ENCODE measurements around the gene CLEC4M. TPM values are rescaled to one million over a fixed set of nuclear protein-coding genes. Genes with fewer than 3 reads are reported as not detected.
"Not testable (repeated sequence)": the region's sequence is repeated elsewhere in the genome, so short reads cannot be mapped to it uniquely, and the experiment has no call there.

The CLEC4M gene
- total RNA-seq, 1 experiment from 2014 or later: not detected

- Histone ChIP-seq H3K36me3 (no peaks in the 10 kb centered on the region), H3K27me3 (peaks cover 21% of the 10 kb centered on the region), H3K4me3 (no peak overlapping the region), H3K9me3 (peaks cover 47% of the 10 kb centered on the region)
- no peak for DNase-seq
These were observed 6.8 kb upstream of the CLEC4M start for GRCh38 chr19:7756258-7756657.

DNA sequence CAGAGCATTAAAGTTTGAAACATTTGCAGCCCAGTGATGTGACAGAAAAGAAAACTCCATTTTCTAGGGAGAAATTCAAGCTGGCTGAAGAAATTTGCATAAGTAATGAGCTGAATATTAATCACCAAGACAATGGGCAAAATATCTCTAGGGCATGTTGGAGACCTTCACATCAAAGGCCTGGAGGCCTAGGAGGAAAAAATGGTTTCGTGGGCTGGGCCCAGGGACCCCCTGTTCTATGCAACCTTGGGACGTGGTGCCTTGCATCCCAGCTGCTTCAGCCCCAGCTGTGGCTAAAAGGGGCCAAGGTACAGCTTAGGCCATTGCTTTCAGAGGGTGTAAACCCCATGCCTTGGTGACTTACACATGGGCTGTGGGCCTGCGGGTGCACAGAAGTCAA lies 5.7 kb upstream of the CLEC4M start:
- Histone ChIP-seq H3K9me3 (peaks cover 47% of the 10 kb centered on the region), H3K4me3 (no peak overlapping the region), H3K27me3 (peaks cover 23% of the 10 kb centered on the region), H3K36me3 (no peaks in the 10 kb centered on the region)
- DNase-seq: no peak

GRCh38 chr19:7759156-7759555 lies 3.9 kb upstream of the CLEC4M start:
- Histone ChIP-seq H3K9me3 (peaks cover 43% of the 10 kb centered on the region), H3K27me3 (peaks cover 21% of the 10 kb centered on the region), H3K36me3 (no peaks in the 10 kb centered on the region), H3K4me3 (no peak overlapping the region)
- DNase-seq: no peak

DNA sequence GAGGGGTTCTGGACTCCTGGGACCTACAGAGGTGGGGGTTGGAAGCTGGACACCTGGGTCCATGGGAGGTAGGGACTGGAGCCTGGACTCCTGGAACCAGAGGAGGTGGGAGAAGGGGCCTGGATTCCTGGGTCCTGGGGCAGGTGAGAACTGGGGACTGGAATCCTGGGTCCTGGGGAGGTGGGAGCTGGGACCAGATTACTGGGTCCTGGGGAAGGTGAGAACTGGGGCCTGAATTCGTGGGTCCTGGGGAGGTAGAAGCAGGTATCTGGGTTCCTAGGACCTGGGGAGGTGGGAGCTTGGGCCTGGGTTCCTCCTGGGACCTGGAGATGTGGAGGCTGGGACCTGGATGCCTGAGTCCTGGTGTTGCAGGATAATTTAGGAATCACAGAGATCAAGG lies 653 bp downstream of the CLEC4M start:
- H3K4me3 ChIP-seq: no peak overlapping the region
- peaks cover 14% of the 10 kb centered on the region for H3K9me3 ChIP-seq
- peaks cover 51% of the 10 kb centered on the region for H3K27me3 ChIP-seq
- DNase-seq: no peak
- H3K36me3 ChIP-seq: no peaks in the 10 kb centered on the region

DNA sequence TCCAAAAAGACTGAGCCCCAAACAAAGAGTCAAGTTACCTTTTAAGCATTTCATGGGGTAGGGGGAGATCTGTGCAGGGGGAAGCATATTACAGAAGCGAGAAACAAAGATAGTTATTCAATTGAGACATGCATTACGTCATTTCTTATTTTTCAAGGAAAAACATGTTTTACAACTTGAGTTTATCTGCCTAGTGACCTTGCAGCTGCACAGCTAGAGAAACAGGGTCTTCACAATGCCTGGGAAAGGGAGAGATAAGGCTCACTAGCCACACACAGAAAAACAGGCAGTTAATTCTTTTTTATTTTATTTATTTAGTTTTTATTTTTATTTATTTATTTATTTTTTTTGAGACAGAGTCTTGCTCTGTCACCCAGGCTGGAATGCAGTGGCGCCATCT lies 1.1 kb downstream of the CLEC4M start:
- not testable (repeated sequence) for H3K4me3 ChIP-seq, DNase-seq, H3K36me3 ChIP-seq, H3K9me3 ChIP-seq
- H3K27me3 ChIP-seq: peaks cover 56% of the 10 kb centered on the region

GRCh38 chr19:7765043-7765442 lies 2.0 kb downstream of the CLEC4M start:
- DNase-seq, H3K9me3 ChIP-seq, H3K4me3 ChIP-seq, H3K36me3 ChIP-seq: not testable (repeated sequence)
- peaks cover 65% of the 10 kb centered on the region for H3K27me3 ChIP-seq

GRCh38 chr19:7766535-7766934 lies 3.5 kb downstream of the CLEC4M start:
- H3K36me3 ChIP-seq: no peaks in the 10 kb centered on the region
- peaks cover 76% of the 10 kb centered on the region for H3K27me3 ChIP-seq
- no peak overlapping the region for H3K4me3 ChIP-seq
- no peak for DNase-seq
- peaks cover 4% of the 10 kb centered on the region for H3K9me3 ChIP-seq

DNA sequence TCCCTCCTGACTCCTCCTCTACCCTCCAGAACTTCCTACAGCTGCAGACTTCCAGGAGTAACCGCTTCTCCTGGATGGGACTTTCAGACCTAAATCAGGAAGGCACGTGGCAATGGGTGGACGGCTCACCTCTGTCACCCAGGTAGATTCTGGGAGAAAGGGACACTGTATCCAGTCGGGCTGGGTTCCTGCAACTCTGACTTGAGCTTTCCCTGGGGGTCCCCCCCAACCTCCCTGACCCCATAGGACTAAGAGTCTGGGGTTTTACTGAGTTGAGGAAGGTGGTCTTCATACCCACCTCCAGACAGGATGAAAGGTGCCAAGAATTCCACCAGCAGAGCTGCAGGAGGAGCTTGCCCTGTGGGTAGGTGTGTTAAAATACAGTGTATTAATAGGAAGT lies 4.4 kb downstream of the CLEC4M start:
- DNase-seq: no peak
- H3K4me3 ChIP-seq: no peak overlapping the region
- no peaks in the 10 kb centered on the region for H3K36me3 ChIP-seq
- H3K9me3 ChIP-seq: peaks cover 4% of the 10 kb centered on the region
- peaks cover 81% of the 10 kb centered on the region for H3K27me3 ChIP-seq

GRCh38 chr19:7769171-7769570 lies 6.1 kb downstream of the CLEC4M start:
- Histone ChIP-seq H3K9me3 (peaks cover 4% of the 10 kb centered on the region), H3K36me3 (no peaks in the 10 kb centered on the region), H3K27me3 (peaks cover 85% of the 10 kb centered on the region), H3K4me3 (no peak overlapping the region)
- no peak for DNase-seq

DNA sequence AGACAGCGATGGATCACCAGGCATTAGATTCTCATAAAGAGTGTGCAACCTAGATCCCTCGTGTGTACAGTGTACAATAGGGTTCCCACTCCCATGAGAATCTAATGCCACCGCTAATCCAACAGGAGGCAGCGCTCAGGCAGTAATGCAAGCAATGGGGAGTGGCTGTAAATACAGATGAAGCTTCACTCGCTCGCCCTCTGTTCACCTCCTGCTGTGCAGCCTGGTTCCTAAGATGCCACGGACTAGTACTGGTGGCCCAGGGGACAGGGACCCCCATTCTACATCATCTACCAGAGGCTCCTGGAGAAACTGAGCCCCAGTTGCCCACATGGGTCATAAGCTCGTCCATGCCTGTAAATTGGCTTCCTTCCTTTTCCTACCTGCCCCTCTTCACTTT lies 8.0 kb downstream of the CLEC4M start:
- no peak overlapping the region for H3K4me3 ChIP-seq
- H3K9me3 ChIP-seq: peaks cover 4% of the 10 kb centered on the region
- H3K27me3 ChIP-seq: peaks cover 89% of the 10 kb centered on the region
- no peaks in the 10 kb centered on the region for H3K36me3 ChIP-seq
- no peak for DNase-seq

DNA sequence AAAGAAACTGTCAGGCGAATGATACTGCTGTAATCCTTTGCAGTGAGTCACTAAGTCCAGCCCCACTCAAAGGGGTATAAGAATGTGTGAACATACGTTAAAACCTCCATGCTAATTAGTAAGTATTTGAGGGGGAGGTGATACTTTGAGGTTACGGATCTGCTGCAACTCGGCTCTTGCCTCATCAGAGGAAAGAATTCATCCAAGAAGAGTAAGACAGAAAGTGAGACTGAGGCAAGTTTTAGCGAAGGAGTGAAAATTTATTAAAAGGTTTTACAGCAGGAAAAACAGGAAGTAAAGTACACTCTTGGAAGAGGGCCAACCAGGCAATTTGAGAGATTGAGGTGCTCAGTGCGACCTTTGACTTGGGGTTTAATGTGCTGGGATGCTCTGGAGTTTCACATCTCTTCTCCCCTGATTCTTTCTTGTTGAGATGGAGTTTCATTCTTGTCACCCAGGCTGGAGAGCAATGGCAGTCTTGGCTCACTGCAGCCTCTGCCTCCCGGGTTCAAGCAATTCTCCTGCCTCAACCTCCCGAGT lies 9.8 kb downstream of the CLEC4M start:
- peaks cover 6% of the 10 kb centered on the region for H3K9me3 ChIP-seq
- DNase-seq: no peak
- peaks cover 91% of the 10 kb centered on the region for H3K27me3 ChIP-seq
- no peaks in the 10 kb centered on the region for H3K36me3 ChIP-seq
- H3K4me3 ChIP-seq: no peak overlapping the region

DNA sequence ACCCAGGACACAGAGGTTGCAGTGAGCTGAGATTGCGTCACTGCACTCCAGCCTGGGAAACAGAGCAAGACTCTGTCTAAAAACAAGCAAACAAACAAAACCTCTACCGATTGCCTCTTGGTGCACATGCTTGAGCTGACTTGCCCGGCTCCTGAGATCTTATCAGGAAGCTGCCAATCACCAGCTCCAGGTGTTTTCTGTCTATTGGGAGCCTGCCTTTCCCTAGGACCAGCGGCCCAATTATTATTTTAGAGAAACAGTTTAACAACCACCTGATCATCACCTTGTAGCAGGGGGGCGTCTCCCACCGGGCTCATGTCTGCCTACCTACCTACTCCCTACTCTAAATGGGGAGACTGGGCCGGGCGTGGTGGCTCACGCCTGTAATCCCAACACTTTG lies 10.8 kb downstream of the CLEC4M start:
- Histone ChIP-seq H3K4me3 (no peak overlapping the region), H3K36me3 (no peaks in the 10 kb centered on the region), H3K27me3 (peaks cover 88% of the 10 kb centered on the region), H3K9me3 (peaks cover 6% of the 10 kb centered on the region)
- no peak for DNase-seq

- no peaks in the 10 kb centered on the region for H3K36me3 ChIP-seq
- H3K27me3 ChIP-seq: peaks cover 88% of the 10 kb centered on the region
- DNase-seq: no peak
- H3K4me3 ChIP-seq: no peak overlapping the region
- peaks cover 2% of the 10 kb centered on the region; the same call in 1 of the 2 replicates for H3K9me3 ChIP-seq
These were observed 12.7 kb downstream of the CLEC4M start for GRCh38 chr19:7775761-7776160.

DNA sequence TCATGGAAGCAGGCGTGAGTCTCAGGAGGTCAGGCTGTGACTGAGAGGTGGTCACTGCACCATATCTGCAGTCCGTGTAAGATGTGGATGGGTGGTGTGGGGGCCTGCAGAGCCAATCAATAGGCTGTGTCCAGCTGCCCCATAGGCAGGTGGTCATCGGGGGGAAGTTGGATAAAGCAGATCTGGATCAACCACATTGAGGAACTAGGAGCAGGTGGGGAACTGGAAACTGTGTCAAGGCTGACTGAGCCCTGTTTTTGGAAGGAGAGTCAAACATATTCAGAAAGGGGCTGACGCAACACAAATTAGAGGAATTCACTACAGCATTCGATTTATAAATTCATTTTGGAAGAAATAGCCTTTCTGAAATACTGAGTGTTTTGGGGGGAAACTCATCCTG lies 15.0 kb downstream of the CLEC4M start:
- H3K4me3 ChIP-seq: no peak overlapping the region
- no peaks in the 10 kb centered on the region for H3K36me3 ChIP-seq
- peaks cover 86% of the 10 kb centered on the region for H3K27me3 ChIP-seq
- peaks cover 2% of the 10 kb centered on the region; the same call in 1 of the 2 replicates for H3K9me3 ChIP-seq
- no peak for DNase-seq

DNA sequence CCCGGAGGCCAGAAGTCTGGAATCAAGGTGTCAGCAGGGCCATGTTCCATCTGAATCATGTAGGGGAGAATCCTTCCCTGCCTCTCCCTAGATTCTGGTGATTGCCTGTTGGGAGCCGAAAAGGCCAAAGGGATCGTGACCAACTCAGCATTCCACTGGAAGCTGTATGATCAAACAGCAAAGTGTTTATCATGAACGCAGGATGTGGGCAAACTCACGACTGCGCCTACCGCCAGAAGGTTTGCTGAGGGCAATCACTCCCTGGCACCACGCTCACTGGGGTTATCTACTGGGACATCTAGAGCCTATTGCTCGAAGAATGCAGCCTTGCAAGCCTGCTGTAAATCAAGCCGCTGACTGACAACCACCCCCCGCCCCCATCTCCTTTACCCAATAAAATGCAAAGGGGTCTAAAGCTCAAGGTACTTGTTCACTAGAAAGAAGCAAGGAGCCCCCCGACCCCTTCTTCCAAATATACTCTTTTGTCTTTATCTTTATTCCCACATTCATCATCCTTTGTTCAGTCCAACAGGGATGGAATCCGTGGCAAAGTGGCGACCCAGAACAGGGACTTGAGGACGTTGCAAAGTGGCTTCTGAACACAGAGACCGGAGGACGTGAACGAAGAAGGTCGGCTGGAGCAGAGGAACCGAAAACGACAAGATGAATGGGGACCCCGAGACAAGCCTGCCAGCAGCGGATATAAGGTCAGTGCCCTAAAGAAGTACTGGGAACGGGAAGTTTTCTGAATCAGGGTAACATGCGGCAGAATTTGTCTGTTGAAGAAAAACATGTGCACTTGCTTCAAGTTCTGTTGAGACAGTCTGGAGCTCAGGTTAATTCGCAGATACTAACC lies 16.8 kb downstream of the CLEC4M start:
- peaks cover 91% of the 10 kb centered on the region for H3K27me3 ChIP-seq
- DNase-seq: no peak
- H3K4me3 ChIP-seq: no peak overlapping the region
- peaks cover 4% of the 10 kb centered on the region for H3K9me3 ChIP-seq
- H3K36me3 ChIP-seq: no peaks in the 10 kb centered on the region

GRCh38 chr19:7781157-7781556 lies 18.1 kb downstream of the CLEC4M start:
- Histone ChIP-seq H3K4me3 (no peak overlapping the region), H3K36me3 (no peaks in the 10 kb centered on the region), H3K27me3 (peaks cover 87% of the 10 kb centered on the region), H3K9me3 (peaks cover 10% of the 10 kb centered on the region)
- no peak for DNase-seq

DNA sequence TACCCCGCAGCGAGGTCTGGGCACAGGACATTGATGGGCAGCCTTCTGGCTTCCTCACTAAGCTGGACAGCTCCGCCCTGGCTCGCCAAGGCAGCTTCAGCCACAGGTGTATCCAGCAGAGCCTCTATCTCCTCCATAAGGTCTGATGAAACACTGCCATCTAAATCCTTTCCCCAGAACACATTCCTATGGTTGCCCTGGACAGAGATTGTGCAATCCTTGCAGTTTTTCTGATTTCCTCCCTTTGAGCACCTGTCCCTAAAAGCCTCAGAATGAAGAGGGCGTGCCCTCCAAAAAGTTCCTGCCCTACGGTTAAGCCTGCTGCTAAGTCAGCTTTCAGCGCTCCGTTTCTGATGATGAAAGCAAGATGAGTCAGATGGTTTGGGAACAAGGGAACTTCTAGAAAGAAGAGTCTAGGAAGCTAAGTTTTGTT lies 21.0 kb downstream of the CLEC4M start:
- Histone ChIP-seq H3K4me3 (no peak overlapping the region), H3K36me3 (no peaks in the 10 kb centered on the region), H3K9me3 (peaks cover 8% of the 10 kb centered on the region; the same call in 1 of the 2 replicates), H3K27me3 (peaks cover 89% of the 10 kb centered on the region)
- no peak for DNase-seq

GRCh38 chr19:7784856-7785255 lies 21.8 kb downstream of the CLEC4M start:
- no peaks in the 10 kb centered on the region for H3K36me3 ChIP-seq
- peaks cover 8% of the 10 kb centered on the region; the same call in 1 of the 2 replicates for H3K9me3 ChIP-seq
- no peak overlapping the region for H3K4me3 ChIP-seq
- DNase-seq: no peak
- peaks cover 88% of the 10 kb centered on the region for H3K27me3 ChIP-seq

Data from MG63 (cell line).